HG02852 (cell line): ENCODE measurements around the gene PRDM11.

Source experiments
- ATAC-seq: cut with Tn5 transposase; IDR thresholded peaks from one replicate; pipeline ENCODE4 v1.9.1; 2021; ENCODE audit warnings: mild to moderate bottlenecking, moderate library complexity; ENCODE audit not compliant: unreplicated experiment

Gene PRDM11

DNA sequence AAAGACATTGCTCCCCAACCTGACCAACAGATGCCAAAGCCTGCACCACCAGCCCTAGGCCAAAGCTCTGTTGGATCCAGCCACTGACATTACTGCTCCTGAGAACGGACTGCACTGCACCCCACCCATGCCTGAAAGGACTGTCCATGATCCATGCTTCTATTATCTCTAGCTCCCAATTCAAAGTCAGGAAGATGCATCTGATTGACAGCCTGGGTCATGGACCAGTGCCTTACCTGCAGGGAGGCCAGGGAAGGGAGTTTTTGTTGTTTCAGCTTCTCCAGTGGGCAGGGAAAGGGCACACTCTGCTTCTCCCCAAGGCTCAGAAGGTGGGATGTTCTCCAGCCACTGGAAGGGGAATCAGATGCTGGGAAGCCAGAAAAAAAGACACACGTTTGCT lies 4.8 kb upstream of the PRDM11 start:
- ATAC-seq: no peak

DNA sequence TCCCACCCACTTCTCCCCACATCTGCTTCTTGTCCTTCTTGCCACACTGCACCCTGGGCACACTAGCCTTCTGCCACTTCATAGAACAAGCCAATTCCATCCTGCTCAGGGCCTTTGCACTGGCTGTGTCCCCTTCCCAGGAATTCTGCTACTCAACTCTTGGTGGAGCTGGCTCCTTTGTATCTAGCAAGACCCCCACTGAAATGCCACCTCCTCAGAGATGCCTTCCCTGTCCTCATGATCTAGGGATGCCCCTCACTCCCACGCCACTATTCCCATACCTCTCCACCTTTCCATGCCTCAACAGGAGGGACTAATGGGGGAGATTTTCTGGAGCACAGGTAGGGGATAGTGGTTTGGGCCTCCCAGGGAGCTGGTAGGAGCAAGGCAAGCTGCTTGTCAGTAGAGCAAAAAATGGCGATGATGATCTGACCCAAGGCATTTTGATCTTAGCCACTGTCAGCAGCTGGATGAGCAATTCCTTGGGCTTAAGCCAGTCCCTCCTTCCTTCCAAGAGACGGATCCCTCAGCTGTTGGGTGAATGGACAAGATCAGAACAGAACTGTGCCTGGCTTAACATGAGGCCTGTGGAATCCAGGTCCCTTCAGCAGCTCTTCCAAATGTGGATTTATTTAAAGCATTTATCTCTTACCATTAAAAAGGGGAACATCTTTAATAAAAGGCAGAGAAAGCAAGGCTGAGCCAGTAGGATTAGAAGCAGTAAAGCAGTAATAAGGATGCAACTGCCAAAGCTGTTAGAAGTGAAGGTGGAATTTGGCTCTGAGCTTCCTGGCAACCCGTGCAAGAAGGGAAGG lies 4.0 kb upstream of the PRDM11 start:
- no peak for ATAC-seq

DNA sequence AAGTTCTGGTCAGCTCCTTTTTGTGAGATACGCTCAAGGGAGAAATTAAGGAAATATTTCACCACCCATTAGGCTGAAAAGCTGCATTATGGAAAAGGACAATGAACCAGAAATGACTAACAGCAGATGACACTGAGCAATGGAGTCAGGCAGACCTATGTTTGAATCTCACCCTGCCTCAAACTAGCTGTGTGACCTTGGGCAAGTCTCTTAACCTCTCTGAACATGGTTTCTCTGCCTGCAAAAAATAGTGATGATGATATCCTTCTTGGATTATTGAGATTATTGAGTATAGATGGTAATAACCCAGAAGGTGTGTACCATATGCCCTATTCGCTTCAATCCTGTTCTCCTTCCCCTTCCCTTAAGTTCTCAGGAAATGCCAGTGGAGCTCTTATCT lies 2.9 kb upstream of the PRDM11 start:
- no peak for ATAC-seq

DNA sequence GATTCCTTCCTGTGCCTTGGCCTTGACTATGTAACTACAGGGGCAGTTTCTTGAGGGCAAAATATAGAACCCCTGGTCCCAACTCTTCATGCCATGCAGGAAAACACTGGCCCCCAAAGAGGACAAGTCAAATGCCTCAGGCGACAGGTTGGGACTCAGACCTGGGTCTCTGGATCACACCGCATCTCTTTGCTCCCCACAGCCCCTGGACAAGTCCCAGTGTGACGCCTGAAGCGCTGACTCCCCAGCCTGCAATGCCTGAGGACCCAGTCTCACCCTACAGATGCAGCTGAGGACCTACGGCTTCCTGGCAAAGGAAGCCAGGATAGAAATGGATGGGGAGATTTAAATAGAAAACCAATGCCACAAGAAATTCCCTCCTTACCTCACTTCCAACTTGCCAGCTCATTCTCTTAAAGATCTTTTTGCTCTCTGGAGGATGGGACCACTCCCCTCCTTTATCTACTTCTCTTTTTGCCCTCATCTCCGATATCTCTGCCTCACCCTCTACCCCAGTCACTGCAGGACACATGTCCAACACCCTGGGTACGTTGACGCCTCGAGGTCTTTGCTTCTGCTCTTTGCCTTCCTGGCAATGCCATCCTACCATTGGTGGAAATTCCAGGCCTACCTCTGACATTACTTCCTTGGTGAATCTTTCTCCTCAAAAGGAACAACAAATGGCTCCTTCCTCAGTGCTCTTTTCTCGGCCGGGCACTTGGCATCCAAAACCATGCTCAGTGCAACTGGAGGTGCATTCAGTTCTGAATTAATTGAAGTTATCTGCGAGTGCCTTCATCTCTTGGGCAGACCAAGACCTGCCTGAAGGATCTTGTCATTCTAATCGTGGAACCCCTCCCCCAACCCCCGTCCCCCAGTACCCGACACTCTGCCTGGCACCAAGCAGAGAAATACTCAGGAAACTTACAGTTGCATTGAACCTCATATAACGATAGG lies 2.0 kb upstream of the PRDM11 start:
- ATAC-seq: no peak

DNA sequence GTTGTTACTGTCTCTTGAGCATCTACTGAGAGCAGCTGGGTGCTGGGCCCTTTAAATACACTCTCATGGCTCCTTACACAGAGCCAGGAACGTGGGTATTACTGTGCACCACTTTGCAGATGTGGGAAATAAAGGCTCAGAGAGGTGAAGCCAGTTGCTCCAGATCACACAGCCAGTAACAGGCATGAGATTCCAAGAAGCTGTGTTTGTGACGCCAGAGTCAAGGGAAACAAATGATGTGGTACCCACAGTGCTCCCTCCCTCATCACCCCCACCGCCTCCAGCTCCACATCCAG lies 1.4 kb upstream of the PRDM11 start:
- no peak for ATAC-seq

DNA sequence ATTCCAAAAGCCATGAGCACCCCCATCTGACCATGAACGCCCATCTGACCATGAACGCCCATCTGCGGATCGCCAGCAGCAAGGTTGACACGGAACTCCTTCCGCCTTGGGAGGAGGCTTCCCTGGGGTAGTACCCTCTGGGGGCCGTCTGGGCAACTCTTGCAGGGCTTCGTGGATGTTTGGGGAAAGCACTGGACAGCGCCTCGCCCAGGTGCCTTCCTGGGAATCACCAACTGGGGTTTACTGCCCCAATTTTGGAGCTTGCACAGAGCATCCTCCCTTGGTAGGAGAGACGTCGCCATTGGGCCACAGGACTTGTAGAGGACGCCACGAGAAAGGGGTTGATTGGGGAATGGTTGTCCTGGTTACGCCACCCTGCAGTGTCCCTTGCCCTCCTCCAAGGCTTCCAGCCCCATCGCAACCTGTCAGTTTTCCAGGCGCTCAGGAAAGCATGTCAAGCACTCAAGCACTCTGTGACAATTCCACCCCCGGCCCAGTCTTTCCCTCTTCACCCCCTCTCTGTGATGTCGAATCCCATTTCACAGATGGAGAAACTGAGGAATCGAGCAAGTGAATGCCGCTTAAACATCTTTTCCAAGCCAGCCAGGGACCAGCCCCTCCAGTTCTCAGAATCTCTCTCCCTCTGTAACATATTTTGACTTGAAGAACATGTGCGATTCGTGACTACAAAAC lies 914 bp upstream of the PRDM11 start:
- no peak for ATAC-seq

DNA sequence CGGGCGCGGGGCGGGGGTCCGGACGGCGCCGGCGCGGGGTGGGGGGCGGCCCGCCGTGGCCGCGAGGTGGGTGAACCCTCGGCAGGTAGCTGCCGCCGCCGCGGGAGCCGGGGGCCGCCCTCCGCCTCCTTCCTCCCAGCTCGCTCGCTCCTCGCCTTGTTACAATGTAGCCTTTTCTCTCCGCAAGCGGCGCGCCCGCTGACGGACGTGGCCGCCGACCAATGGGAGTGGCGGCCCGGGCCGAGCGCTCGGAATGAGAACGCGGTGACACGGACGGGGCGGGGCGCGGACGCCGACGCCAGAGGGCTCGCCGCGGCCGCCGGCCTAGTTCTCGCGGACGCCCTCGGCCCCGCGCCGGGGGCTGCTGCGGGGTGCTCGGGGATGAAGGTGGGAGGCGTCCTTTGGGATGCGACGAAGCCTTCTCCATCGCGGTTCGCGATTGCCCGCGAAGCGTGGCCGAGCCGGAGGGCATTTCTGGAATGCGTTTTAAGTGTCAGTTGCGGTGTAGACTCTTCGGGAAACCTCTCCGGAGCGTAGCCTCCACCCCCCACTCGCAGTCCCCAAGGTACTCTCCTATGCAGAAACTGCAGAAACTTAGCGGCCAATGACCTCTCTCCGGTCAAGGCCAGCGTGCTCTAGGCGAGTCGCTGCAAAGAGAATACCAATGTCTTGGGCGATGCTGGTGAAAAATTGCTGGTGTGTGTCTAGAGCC lies 734 bp downstream of the PRDM11 start:
- ATAC-seq: peak; percentile 99

DNA sequence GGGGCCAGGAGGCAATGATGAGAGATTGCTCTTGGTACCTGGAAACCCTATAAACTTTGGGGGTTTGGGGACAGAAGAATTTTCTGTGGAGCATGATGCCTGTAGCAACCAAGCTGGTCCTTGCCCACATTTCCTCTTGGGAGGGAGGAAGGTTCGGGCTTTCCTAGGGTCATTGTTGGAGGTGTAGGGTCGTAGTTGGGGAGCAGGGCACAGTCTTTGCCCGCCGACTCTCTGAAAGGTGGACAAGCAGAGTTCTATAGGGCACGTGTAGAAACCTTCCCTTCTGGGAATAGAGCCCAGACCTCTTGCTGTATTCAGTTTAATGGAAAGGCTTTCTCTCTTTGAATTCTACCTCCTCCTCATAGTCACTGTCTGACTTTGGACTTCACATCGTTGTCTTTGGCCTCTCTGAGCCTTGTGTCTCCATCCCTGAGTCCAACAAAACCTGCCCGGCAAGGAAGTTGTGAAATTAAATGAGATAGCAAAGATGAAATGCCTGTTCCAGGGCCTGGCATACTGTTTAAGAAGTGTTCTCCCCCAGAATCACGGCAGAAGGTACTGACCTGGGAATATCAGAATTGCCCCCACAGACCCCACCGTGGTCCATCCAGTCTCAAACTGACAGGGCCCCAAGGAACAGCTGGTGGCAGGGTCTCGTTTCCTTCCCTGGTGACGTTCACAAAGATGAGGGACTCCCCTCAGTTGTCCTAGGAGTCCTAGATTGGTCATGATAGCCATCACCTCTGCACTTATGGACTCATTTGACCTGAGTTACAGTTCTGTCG lies 1.6 kb downstream of the PRDM11 start:
- no peak for ATAC-seq

DNA sequence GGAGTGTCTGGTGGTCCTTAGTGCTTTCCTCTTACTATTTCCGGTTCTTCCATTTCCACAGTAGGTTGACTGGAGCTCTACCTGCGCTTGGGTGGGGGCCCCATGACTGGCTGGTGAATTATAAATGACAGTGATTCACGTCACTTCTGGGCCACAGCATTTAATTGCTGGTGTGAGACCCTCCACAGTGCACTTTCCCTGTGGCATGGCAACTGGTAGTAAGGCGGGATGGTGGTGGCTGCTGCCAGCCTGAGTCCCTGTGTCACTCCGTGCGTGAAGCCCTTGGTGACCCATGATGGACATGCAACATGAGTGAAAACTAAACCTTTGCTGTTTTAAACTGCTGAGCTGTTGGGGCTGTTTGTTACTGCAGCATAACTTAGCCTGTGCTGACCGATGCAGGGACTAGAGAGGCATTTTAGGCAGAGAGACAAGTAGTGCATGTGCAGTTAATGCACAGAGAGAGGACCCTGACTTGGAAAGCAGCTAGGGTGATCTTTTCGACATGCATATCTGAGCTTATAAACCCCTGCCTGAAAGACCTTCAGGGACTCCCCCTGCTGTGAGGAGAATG lies 3.1 kb downstream of the PRDM11 start:
- no peak for ATAC-seq

DNA sequence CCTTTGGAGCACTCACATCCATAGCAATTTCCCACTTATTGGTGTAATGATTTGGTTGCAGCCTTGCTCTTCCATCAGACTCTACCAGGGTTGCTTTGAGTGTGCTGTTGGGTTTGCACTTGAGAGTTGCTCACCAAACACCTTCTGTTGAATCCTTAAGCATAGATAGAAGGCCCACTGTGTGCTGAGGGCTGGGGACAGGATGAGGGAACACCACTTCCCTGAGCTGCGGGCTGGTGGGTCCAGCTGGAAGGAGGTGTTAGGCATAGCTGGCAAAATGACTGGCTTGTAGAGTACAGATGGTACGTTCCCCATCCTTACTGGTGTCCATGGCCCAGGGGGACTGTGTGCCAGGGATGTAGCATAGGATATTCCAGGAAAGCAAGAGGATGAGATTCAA lies 3.9 kb downstream of the PRDM11 start:
- no peak for ATAC-seq

DNA sequence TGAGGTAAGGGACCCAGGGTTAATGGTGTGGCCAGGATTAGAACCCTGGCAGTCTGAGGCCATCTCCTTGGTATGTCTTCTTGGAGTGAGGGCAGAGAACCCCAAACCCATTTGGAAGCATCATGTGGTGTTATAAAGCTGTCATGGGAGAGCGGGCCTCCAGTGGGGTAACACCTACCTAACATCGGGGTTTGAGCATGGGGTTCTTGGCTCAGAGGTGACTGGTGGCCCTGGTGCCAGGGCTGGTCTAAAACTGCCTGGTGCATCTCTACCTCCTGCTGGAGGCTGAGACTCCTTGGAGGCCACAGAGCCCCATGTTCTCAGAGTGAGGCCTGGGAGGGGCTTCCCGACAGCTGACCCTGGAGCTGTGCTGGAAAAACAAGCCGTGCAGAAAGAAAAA lies 4.5 kb downstream of the PRDM11 start:
- no peak for ATAC-seq

DNA sequence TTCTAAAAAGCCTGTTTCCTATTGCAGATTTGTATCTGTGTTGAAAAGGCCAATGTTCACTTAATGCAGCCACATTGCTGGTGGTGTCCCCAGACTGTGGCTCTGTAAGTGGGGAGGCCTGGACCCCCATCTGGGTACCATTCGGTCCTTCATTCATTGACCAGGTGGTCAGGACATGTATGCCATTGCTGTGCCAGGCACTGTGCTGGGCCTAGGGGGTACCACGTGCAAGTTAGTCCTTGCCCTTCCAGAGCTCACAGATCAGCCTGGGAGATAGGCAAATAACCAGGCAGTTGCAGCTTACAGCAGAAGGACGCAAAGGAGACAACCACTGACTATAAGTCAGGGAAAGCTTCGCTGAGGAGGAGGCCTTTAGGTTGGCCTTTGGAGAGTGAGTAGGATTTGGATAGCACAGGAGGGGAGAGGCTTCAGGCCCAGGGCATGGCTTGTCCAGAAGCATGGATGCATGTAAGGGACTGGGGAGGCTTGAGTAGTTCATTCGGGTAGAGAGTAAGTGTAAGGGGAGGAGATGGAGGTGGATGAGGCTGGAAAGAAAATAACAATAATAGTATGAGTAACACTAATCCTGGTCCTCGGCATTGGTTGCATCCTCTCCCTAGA lies 5.0 kb downstream of the PRDM11 start:
- no peak for ATAC-seq

DNA sequence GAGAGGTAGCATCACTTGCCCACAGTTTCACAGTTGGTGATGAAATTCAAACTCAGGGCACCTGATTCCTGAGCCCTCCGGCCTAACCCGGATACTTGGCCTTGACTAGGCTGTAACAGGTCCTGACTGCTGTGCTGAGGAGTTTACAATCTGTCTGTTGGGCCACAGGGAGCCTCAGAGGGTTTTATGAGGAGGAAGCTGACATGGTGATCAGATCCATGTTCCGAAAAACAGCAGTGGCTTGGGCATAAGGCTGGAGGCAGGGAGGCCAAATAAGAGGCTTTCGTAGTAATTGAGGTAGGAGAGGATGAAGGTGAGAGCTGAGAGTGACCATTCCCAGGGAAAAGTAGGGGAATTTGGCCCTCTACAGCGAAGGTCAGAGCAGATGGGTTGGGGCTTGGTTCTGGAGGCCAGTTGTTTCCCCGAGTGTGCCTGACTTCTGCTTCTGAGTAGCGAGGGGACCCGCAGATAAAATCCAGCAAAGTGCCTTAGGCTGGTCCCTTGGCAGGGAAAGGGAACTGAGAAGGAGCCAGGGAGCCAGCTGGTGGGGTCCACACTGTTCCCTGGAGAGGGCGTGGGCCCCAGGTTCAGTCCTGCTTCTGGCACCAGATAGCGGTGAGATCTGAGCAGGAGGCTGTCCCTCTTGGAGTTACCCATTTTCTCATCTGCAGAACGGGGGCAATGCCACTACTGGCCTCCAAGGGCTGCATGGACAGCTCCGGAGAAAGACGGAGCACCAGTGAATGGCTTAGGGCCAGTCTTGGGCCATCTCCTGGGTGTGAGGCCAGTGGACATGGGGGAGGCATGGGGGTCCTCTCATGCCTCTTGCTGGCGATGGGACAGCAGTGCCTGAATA lies 6.5 kb downstream of the PRDM11 start:
- ATAC-seq: no peak

DNA sequence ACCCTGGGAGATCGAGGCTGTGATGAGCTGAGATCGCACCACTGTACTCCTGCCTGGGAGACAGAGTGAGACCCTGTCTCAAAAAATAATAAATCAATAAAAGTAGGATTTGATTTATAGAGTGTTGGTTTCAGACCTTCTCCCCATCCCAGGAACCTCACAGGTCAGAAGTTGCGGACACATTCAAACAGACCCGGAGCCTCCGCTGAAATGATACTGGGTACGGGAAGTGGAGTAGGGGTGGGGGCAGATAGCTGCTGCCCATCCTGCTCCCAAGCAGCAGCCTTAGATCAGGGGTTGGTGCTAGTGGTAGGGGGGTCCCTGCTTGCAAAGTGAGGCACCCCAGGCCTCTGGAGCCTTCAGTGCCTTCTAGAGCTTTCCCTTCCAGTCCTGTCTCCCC lies 7.8 kb downstream of the PRDM11 start:
- ATAC-seq: no peak

DNA sequence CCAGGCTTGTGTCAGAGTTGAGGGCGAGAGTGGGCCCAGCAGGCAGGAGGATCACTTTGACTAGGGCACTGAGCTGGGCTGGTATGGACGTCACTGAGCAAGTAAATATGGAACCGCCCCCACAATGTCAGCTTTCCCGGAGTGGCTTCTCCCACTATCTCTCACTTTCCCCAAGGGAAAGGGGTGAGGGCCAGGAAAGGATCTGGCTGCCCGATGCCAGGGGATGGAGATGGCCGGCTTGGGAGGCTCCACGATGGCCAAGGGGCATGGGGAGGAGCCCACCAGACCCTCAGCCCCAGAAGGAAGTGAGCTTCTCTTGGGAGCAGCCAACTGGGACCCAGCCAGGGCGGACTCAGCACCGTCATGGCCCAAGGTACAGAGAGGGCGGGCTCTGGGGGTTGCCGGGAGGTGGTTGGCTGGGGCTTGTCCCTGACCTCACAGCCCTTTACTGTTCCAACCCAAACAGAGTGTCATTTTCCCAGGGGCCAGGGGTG lies 8.7 kb downstream of the PRDM11 start:
- no peak for ATAC-seq

DNA sequence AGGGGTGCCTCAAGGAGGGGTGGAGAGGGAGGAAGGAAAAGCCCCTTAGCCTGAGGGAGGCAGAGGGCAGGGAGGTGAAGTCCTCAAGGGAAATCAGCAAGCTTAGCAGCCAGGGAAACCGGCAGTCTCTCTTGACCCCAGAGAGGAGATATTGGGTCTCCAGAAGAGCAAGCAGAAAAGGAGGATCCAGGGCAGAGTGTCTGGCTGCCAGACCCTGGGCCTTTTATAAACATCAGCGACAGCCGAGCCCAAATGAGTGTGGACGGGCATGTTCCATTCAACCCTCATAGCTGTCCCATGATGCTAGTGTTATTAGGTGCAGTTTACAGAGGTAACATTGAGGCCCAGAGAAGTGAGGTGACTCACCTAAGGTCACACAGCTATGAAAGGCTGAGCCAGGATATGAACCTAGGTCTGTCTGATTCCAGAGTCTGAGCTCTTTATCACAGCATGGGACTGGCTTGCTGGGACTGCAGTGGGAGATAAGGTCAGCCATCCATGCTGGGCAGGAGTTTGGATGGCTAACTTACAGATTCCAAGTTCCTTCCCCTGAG lies 9.3 kb downstream of the PRDM11 start:
- ATAC-seq: no peak

DNA sequence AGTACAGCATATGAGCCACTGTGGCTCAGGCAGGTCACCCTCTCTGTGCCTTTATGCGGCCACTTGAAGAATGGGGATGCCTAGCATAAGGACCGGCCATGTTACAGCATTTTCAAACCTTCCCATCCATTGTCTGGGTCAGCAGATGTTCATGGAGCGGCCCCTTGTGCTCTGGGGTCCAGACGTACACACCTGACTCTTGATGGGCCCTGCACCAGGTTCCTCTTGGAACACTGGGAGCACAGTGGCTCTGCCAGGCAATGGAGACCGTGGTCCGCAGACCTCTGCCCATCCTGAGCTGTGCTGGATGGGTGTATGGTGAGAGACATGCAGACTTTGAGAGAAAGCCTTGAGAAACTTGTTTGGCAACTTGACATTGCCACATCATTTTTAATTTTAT lies 9.8 kb downstream of the PRDM11 start:
- ATAC-seq: no peak

DNA sequence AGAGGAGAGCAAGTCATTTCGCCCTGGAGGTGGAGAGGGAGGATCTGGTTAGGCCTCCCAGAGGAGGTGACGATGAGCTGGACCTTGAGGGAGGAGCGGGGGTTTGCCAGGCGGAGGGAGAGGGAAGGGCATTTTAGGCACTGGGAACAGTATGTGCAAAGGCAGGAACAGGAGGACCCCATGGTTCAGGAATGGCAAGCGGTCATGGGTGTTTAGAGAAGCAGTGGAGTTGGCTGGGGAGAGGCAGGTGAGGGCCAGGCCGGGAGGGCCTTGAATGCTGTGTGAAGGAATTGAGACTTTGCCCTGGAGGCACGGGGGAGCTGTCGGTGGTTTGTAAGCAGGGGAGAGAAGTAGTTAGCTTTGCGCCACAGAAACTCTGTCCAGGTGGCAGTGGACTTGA lies 10.3 kb downstream of the PRDM11 start:
- no peak for ATAC-seq
